Breast epithelium (tissue), 4 donors: ENCODE measurements around the gene MYOZ2. TPM values are rescaled to one million over a fixed set of nuclear protein-coding genes. Genes with fewer than 3 reads are reported as not detected.

Source experiments
- DNase-seq, 2 donors: peaks; one replicate each; pipeline ENCODE4 v3.0.0-alpha.2; 2019; ENCODE audit warnings: low spot score in 2 of 2
- H3K27ac ChIP-seq, 2 donors: fragments of 200-600 bp; sonication (generic) in 1 of 2; one replicate each; pipeline ENCODE4 v1.5.1; 2016 to 2019; ENCODE audit warnings: mild to moderate bottlenecking in 1 of 2
- H3K27me3 ChIP-seq, 2 donors: fragments of 200-600 bp; sonication (generic) in 1 of 2; one replicate each; pipeline versions ENCODE4 v1.5.1 to v1.6.0; 2017 to 2019; ENCODE audit warnings: control low read depth in 1 of 2, mild to moderate bottlenecking in 1 of 2
- H3K36me3 ChIP-seq: fragments of 200-600 bp; one replicate; pipeline ENCODE4 v1.5.1; 2019
- H3K4me1 ChIP-seq, 2 donors: fragments of 200-600 bp; sonication (generic); one replicate each; pipeline ENCODE4 v1.5.1; 2016 to 2019; ENCODE audit warnings: control low read depth in 1 of 2
- H3K4me3 ChIP-seq, 3 donors: fragments of 200-600 bp; sonication (generic); 1 replicate in 2 of 3; 2 replicates in 1 of 3; pipeline ENCODE4 v1.5.1; 2016 to 2019; ENCODE audit warnings: mild to moderate bottlenecking in 3 of 3, moderate library complexity in 2 of 3
- H3K9me3 ChIP-seq, 2 donors: fragments of 200-600 bp; sonication (generic) in 1 of 2; one replicate each; pipeline ENCODE4 v1.5.1; 2016 to 2019; ENCODE audit warnings: control low read depth in 1 of 2
- CTCF ChIP-seq, 3 donors: fragments of 450-650 bp; IDR thresholded peaks; one replicate each; pipeline ENCODE4 v1.5.1; 2016 to 2017; ENCODE audit warnings: antibody characterized with exemption in 3 of 3, mild to moderate bottlenecking in 3 of 3, moderate library complexity in 3 of 3
- POLR2A ChIP-seq: fragments of 450-650 bp; IDR thresholded peaks from one replicate; pipeline ENCODE4 v1.6.1; 2016; ENCODE audit warnings: antibody characterized with exemption, mild to moderate bottlenecking, moderate library complexity
- POLR2AphosphoS5 ChIP-seq, 3 donors: sonication (generic); formaldehyde crosslinking; IDR thresholded peaks; one replicate each; pipeline ENCODE4 v1.6.1; 2017; ENCODE audit warnings: antibody characterized with exemption in 3 of 3
- intact Hi-C: fragments of 100-400 bp; cut with DNase I; formaldehyde crosslinking; loops from one replicate; pipeline ENCODE4 v1.15.1; 2023; ENCODE audit warnings: low total_unique reads
- total RNA-seq, 3 donors: library from RNA; depleted of rRNA; stranded (reverse); fragments of >200 nt; gene quantifications; one replicate each; pipeline ENCODE4 v1.1.0, GENCODE V29; 2016

The MYOZ2 gene
- under 1 TPM; 0.15 to 0.48 (median 0.33) TPM for total RNA-seq

- TF ChIP-seq CTCF (IDR thresholded peaks at IDR 0.05) = no peak
- TF ChIP-seq POLR2AphosphoS5 (IDR thresholded peaks at IDR 0.05) = no peak
- no peak for TF ChIP-seq POLR2A
- intact Hi-C loops = no loop called here
- Histone ChIP-seq H3K36me3 (no peaks in the 10 kb centered on the region), H3K9me3 (no peaks in the 10 kb centered on the region), H3K27me3 (no peaks in the 10 kb centered on the region), H3K27ac (no peak within 1 kb of the TSS), H3K4me1 (no peaks in the 10 kb centered on the region), H3K4me3 (no peak within 1 kb of the TSS)
- DNase-seq = no peak
These were observed at the start of gene MYOZ2 for GRCh38 chr4:119135721-119136121. TSS of gene MYOZ2 (plus strand) at chr4:119135832. CDS start at chr4:119136526, 694 bp downstream.

GRCh38 chr4:119087121-119087520 lies 48.5 kb upstream of the MYOZ2 start:
- TF ChIP-seq CTCF (IDR thresholded peaks at IDR 0.05) (no peak), POLR2A (no peak), POLR2AphosphoS5 (IDR thresholded peaks at IDR 0.05) (no peak)
- H3K4me3 ChIP-seq = no peak overlapping the region
- no peak for DNase-seq
- H3K27ac ChIP-seq = no peak overlapping the region
- H3K36me3 ChIP-seq = no peaks in the 10 kb centered on the region
- no peaks in the 10 kb centered on the region for H3K9me3 ChIP-seq
- H3K27me3 ChIP-seq = no peaks in the 10 kb centered on the region
- no peaks in the 10 kb centered on the region for H3K4me1 ChIP-seq
- intact Hi-C loops = no loop called here

GRCh38 chr4:119087656-119088055 lies 48.0 kb upstream of the MYOZ2 start:
- TF ChIP-seq POLR2AphosphoS5 (IDR thresholded peaks at IDR 0.05) (no peak), CTCF (IDR thresholded peaks at IDR 0.05) (no peak), POLR2A (no peak)
- H3K36me3 ChIP-seq = no peaks in the 10 kb centered on the region
- no peaks in the 10 kb centered on the region for H3K9me3 ChIP-seq
- H3K27me3 ChIP-seq = no peaks in the 10 kb centered on the region
- no peak overlapping the region for H3K4me3 ChIP-seq
- H3K27ac ChIP-seq = no peak overlapping the region
- intact Hi-C loops = no loop called here
- no peak for DNase-seq
- H3K4me1 ChIP-seq = no peaks in the 10 kb centered on the region

GRCh38 chr4:119093042-119093827 lies 42.4 kb upstream of the MYOZ2 start:
- no peak for DNase-seq
- Histone ChIP-seq H3K27ac (no peak overlapping the region), H3K9me3 (no peaks in the 10 kb centered on the region), H3K36me3 (no peaks in the 10 kb centered on the region), H3K4me1 (no peaks in the 10 kb centered on the region), H3K4me3 (no peak overlapping the region), H3K27me3 (no peaks in the 10 kb centered on the region)
- TF ChIP-seq CTCF (IDR thresholded peaks at IDR 0.05) (no peak), POLR2A (no peak), POLR2AphosphoS5 (IDR thresholded peaks at IDR 0.05) (no peak)
- intact Hi-C loops = no loop called here

GRCh38 chr4:119097282-119097900 lies 38.2 kb upstream of the MYOZ2 start:
- no peak for DNase-seq
- Histone ChIP-seq H3K27ac (peak overlapping the region in 1 of 2 donors; percentile 4), H3K36me3 (no peaks in the 10 kb centered on the region), H3K4me1 (no peaks in the 10 kb centered on the region), H3K4me3 (no peak overlapping the region), H3K9me3 (no peaks in the 10 kb centered on the region), H3K27me3 (no peaks in the 10 kb centered on the region)
- intact Hi-C loops = no loop called here
- TF ChIP-seq POLR2AphosphoS5 (IDR thresholded peaks at IDR 0.05) (no peak), CTCF (IDR thresholded peaks at IDR 0.05) (no peak), POLR2A (no peak)
